ENCODE measurements around the gene LIN52. TPM values are rescaled to one million over a fixed set of nuclear protein-coding genes. Genes with fewer than 3 reads are reported as not detected.

Gene LIN52
- total RNA-seq, 1 experiment from 2014 or later: 16.9 TPM

- Histone ChIP-seq H3K27ac (ENCODE audit: low read depth, low read length, poor library complexity, severe bottlenecking) (no peak overlapping the region), H3K4me1 (ENCODE audit: insufficient read depth, low read length, poor library complexity, severe bottlenecking) (no peaks in the 10 kb centered on the region), H3K4me3 (ENCODE audit: low read depth, low read length, poor library complexity, severe bottlenecking) (no peak overlapping the region), H3K9me3 (ENCODE audit: low read depth, low read length, poor library complexity, severe bottlenecking) (no peaks in the 10 kb centered on the region), H3K36me3 (ENCODE audit: insufficient read depth, low read length, poor library complexity, severe bottlenecking) (no peaks in the 10 kb centered on the region), H3K27me3 (replicated peaks; ENCODE audit: insufficient read depth, low read depth, low read length, poor library complexity) (no peaks in the 10 kb centered on the region)
- no peak for TF ChIP-seq EZH2 (IDR thresholded peaks at IDR 0.05; ENCODE audit: borderline replicate concordance, low read depth, low read length, poor library complexity, severe bottlenecking)
- no peak for TF ChIP-seq CTCF (conservative IDR thresholded peaks at IDR 0.05; ENCODE audit: low read depth, low read length)
- ChIA-PET CTCF (no interaction called here), POLR2A (ENCODE audit: low non-redundant PET) (no interaction called here)
- intact Hi-C loops (cut with micrococcal nuclease; ENCODE audit: unreplicated experiment): no loop called here
- DNase-seq (ENCODE audit: low spot score): no peak
- no TSS peak for BruUV-seq (replicated peaks)
Measured at GRCh38 chr14:74176400-74176793, 91.6 kb downstream of the LIN52 start.

GRCh38 chr14:74179856-74180255 is 95.1 kb downstream of the LIN52 start:
- POLR2A ChIA-PET (ENCODE audit: low non-redundant PET): no interaction called here
- Histone ChIP-seq H3K4me1 (ENCODE audit: insufficient read depth, low read length, poor library complexity, severe bottlenecking) (no peaks in the 10 kb centered on the region), H3K4me3 (ENCODE audit: low read depth, low read length, poor library complexity, severe bottlenecking) (no peak overlapping the region), H3K27ac (ENCODE audit: low read depth, low read length, poor library complexity, severe bottlenecking) (no peak overlapping the region), H3K36me3 (ENCODE audit: insufficient read depth, low read length, poor library complexity, severe bottlenecking) (no peaks in the 10 kb centered on the region), H3K27me3 (replicated peaks; ENCODE audit: insufficient read depth, low read depth, low read length, poor library complexity) (no peaks in the 10 kb centered on the region), H3K9me3 (ENCODE audit: low read depth, low read length, poor library complexity, severe bottlenecking) (no peaks in the 10 kb centered on the region)
- no peak for DNase-seq (ENCODE audit: low spot score)
- TF ChIP-seq EZH2 (IDR thresholded peaks at IDR 0.05; ENCODE audit: borderline replicate concordance, low read depth, low read length, poor library complexity, severe bottlenecking): no peak
- TF ChIP-seq CTCF (conservative IDR thresholded peaks at IDR 0.05; ENCODE audit: low read depth, low read length): no peak
- BruUV-seq (replicated peaks): no TSS peak
- intact Hi-C loops (cut with micrococcal nuclease; ENCODE audit: unreplicated experiment): no loop called here
- CTCF ChIA-PET: no interaction called here

- DNase-seq (ENCODE audit: low spot score): no peak
- no peak for TF ChIP-seq CTCF (conservative IDR thresholded peaks at IDR 0.05; ENCODE audit: low read depth, low read length)
- no peak for TF ChIP-seq EZH2 (IDR thresholded peaks at IDR 0.05; ENCODE audit: borderline replicate concordance, low read depth, low read length, poor library complexity, severe bottlenecking)
- H3K9me3 ChIP-seq (ENCODE audit: low read depth, low read length, poor library complexity, severe bottlenecking): no peaks in the 10 kb centered on the region
- no peaks in the 10 kb centered on the region for H3K4me1 ChIP-seq (ENCODE audit: insufficient read depth, low read length, poor library complexity, severe bottlenecking)
- CTCF ChIA-PET: no interaction called here
- no peaks in the 10 kb centered on the region for H3K27me3 ChIP-seq (replicated peaks; ENCODE audit: insufficient read depth, low read depth, low read length, poor library complexity)
- no peak overlapping the region for H3K4me3 ChIP-seq (ENCODE audit: low read depth, low read length, poor library complexity, severe bottlenecking)
- H3K36me3 ChIP-seq (ENCODE audit: insufficient read depth, low read length, poor library complexity, severe bottlenecking): no peaks in the 10 kb centered on the region
- H3K27ac ChIP-seq (ENCODE audit: low read depth, low read length, poor library complexity, severe bottlenecking): no peak overlapping the region
- BruUV-seq (replicated peaks): no TSS peak
- POLR2A ChIA-PET (ENCODE audit: low non-redundant PET): no interaction called here
- intact Hi-C loops (cut with micrococcal nuclease; ENCODE audit: unreplicated experiment): no loop called here
Measured at GRCh38 chr14:74190927-74191575, 106.3 kb downstream of the LIN52 start.

All from A673 (cell line).